ENCODE results near the gene FBXO41.

FBXO41 gene

GRCh38 chr2:73223821-73224220, 60.5 kb downstream of the FBXO41 start:
- no peak for DNase-seq (ENCODE audit: low read depth in 1 of 2, low spot score in 1 of 2)
- no peak for TF ChIP-seq JUND (IDR thresholded peaks at IDR 0.05; ENCODE audit: low read depth)
- in situ Hi-C loops (cut with HindIII; ENCODE audit: low pct_unique_long_range_greater_than_20kb, low sequenced_read_pairs) = no loop called here

DNA sequence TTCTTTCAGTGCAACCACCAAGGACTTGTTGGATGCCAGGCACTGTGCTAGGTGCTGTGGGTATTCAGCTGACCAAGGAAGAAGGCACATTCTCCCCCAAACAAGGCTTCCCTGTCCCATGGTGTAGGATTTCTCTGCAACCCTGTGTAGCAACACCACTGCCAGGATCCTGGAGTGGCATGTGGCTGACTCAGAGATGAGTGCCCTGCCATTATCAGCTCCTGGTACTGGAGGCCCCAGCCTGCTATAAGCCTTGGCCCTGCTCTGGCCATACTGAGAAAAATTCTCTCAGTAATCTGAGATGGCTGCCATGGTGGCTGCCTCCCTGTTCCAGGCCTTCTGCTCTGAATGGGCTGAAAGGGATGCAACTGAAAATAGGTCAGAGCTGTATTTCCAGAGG, 66.0 kb downstream of the FBXO41 start:
- DNase-seq (ENCODE audit: low read depth in 1 of 2, low spot score in 1 of 2) = no peak
- in situ Hi-C loops (cut with HindIII; ENCODE audit: low pct_unique_long_range_greater_than_20kb, low sequenced_read_pairs) = no loop called here
- TF ChIP-seq JUND (IDR thresholded peaks at IDR 0.05; ENCODE audit: low read depth) = no peak

DNA sequence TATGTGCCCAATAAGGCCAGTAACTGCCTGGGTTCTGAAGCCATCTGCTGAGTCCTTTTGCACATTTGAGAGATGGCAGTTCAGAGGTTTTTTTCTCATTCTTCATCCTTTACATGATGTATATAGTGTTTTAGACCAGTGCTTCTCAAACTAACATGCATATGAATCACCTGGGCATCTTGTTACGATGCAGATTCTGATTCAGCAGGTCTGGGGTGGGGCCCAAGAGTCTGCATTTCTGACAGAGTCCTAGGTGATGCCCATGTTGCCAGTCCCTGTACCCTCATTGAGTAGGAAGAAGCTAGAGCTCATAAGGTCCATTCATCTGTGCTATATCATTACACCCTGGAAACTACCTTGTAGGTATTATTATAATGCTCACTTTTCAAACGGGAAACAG, 66.5 kb downstream of the FBXO41 start:
- in situ Hi-C loops (cut with HindIII; ENCODE audit: low pct_unique_long_range_greater_than_20kb, low sequenced_read_pairs) = no loop called here
- no peak for DNase-seq (ENCODE audit: low read depth in 1 of 2, low spot score in 1 of 2)
- no peak for TF ChIP-seq JUND (IDR thresholded peaks at IDR 0.05; ENCODE audit: low read depth)

- DNase-seq (ENCODE audit: low read depth in 1 of 2, low spot score in 1 of 2) = no peak
- in situ Hi-C loops (cut with HindIII; ENCODE audit: low pct_unique_long_range_greater_than_20kb, low sequenced_read_pairs) = no loop called here
- TF ChIP-seq JUND (IDR thresholded peaks at IDR 0.05; ENCODE audit: low read depth) = no peak
These were observed 67.1 kb downstream of the FBXO41 start for GRCh38 chr2:73217160-73217559.

- no peak for DNase-seq (ENCODE audit: low read depth in 1 of 2, low spot score in 1 of 2)
- in situ Hi-C loops (cut with HindIII; ENCODE audit: low pct_unique_long_range_greater_than_20kb, low sequenced_read_pairs) = no loop called here
- no peak for TF ChIP-seq JUND (IDR thresholded peaks at IDR 0.05; ENCODE audit: low read depth)
These were observed 69.0 kb downstream of the FBXO41 start for GRCh38 chr2:73215254-73215653.

DNA sequence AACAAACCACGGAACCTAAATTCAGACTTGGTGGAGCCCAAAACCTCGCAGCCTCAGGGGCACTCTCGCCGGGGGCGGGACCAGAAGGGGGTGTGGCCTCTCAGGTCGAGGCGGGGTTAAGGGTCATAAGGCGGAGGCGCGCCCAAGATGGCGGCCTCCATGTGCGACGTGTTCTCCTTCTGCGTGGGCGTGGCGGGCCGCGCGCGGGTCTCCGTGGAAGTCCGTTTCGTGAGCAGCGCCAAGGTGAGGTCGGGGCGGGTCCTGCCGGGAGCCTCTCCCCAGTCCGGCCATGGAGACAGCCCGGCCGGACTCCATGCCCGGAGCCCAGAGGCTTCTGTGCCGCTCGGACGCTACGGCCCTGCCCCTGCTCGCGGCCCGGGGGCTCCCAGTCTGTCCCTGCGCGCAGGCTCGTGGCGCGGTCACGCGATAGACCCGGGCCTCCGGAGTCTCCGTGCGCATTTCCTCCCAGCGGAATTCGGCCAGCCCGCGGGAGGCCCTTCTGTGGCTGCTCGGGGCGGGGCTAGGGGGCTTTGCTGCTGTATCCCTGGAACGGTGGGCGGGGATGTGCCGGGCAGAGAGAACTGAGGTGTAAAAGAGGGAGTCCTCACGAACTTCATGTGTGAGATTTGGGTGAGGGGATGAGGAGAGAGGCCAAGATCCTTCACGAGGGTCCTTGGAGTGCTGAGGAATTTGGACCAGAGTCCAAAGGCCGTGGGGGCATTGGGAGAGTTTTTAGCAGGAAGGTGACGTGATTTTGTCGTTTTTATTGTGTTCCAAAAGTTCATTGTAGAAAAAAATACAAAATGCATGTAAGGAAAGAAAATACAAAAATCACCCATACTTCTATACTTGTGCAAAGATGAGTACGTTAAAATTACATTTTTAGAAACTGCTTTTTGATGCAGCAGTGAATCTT, 69.9 kb downstream of the FBXO41 start, which contains the start of gene SMYD5:
Gene SMYD5, plus strand, starts transcription at position 126 of the 916 bp plus-strand sequence. Its CDS starts 22 bp downstream, at position 148.
- TF ChIP-seq JUND (IDR thresholded peaks at IDR 0.05; ENCODE audit: low read depth) = no peak
- DNase-seq (ENCODE audit: low read depth in 1 of 2, low spot score in 1 of 2) = peak; percentile 43 to 82
- in situ Hi-C loops (cut with HindIII; ENCODE audit: low pct_unique_long_range_greater_than_20kb, low sequenced_read_pairs) = no loop called here

DNA sequence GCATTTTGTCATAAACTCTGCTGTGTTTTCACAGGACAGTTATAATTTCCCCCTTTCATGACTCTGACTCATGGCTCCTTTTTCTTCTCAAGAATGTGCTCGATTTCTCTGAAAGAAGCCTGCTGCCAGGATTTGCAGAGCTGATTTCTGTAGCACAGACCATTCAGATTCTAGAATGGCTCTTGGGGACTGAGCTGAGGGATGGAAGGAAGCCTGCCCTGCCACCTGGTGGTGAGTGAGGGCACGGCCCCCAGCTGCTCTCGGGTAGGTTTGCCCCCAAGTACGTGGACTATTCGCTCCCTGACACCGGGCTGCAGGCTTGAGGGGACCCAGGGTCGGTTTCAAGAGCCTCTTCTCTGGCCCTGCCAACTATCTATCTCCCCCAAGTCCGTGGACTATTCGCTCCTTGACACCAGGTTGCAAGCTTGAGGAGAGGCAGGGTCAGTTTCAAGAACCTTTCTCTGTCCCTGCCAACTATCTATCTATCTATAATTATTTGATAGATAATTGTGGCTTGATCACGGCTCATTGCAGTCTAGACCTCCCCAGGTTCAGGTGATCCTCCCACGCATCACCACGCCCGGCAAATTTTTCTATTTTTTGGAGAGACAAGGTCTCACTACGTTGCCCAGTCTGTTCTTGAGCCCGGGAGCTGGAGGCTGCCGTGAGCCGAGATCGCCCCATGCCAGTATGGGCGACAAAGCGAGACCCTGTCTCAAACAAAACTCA, 71.7 kb downstream of the FBXO41 start:
- peak; percentile 63 to 69 for DNase-seq (ENCODE audit: low read depth in 1 of 2, low spot score in 1 of 2)
- in situ Hi-C loops (cut with HindIII; ENCODE audit: low pct_unique_long_range_greater_than_20kb, low sequenced_read_pairs) = no loop called here
- TF ChIP-seq JUND (IDR thresholded peaks at IDR 0.05; ENCODE audit: low read depth) = no peak

DNA sequence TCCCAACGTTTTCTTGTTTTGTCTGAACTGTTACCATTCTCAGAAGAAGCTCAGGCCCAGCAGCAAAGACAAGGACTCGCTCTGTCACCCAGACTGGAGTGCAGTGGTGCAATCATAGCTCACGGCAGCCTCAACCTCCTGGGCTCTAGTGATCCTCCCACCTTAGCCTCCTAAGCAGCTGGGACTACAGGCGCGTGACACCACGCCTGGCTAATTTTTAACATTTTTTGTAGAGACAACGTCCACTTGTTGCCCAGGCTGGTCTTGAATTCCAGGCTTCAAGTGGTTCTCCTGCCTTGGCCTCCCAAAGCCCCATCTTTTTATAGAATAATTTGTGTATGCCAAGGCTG, 72.2 kb downstream of the FBXO41 start:
- in situ Hi-C loops (cut with HindIII; ENCODE audit: low pct_unique_long_range_greater_than_20kb, low sequenced_read_pairs) = no loop called here
- TF ChIP-seq JUND (IDR thresholded peaks at IDR 0.05; ENCODE audit: low read depth) = no peak
- DNase-seq (ENCODE audit: low read depth in 1 of 2, low spot score in 1 of 2) = no peak

- in situ Hi-C loops (cut with HindIII; ENCODE audit: low pct_unique_long_range_greater_than_20kb, low sequenced_read_pairs) = no loop called here
- no peak for TF ChIP-seq JUND (IDR thresholded peaks at IDR 0.05; ENCODE audit: low read depth)
- DNase-seq (ENCODE audit: low read depth in 1 of 2, low spot score in 1 of 2) = no peak
These were observed 73.6 kb downstream of the FBXO41 start for GRCh38 chr2:73210696-73211095.

GRCh38 chr2:73210019-73210418, 74.3 kb downstream of the FBXO41 start:
- in situ Hi-C loops (cut with HindIII; ENCODE audit: low pct_unique_long_range_greater_than_20kb, low sequenced_read_pairs) = no loop called here
- no peak for DNase-seq (ENCODE audit: low read depth in 1 of 2, low spot score in 1 of 2)
- no peak for TF ChIP-seq JUND (IDR thresholded peaks at IDR 0.05; ENCODE audit: low read depth)

- in situ Hi-C loops (cut with HindIII; ENCODE audit: low pct_unique_long_range_greater_than_20kb, low sequenced_read_pairs) = no loop called here
- no peak for TF ChIP-seq JUND (IDR thresholded peaks at IDR 0.05; ENCODE audit: low read depth)
These were observed 76.0 kb downstream of the FBXO41 start for GRCh38 chr2:73208258-73208657.

DNA sequence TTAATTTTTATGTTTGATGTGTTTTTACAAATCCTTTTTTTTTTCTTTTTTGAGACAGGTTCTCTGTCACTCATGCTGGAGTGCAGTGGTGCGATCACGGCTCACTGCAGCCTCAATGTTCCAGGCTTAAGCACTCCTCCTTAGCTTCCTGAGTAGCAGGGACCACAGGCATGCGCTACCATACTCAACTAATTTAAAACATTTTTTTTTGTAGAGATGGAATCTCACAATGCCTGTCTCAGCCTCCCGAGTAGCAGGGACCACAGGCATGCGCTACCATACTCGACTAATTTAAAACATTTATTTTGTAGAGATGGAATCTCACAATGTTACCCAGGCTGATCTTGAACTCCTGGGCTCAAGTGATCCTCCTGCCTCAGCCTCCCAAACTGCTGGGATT, 78.7 kb downstream of the FBXO41 start:
- TF ChIP-seq JUND (IDR thresholded peaks at IDR 0.05; ENCODE audit: low read depth) = no peak
- in situ Hi-C loops (cut with HindIII; ENCODE audit: low pct_unique_long_range_greater_than_20kb, low sequenced_read_pairs) = no loop called here
- no peak for DNase-seq (ENCODE audit: low read depth in 1 of 2, low spot score in 1 of 2)

More at GRCh38 chr2:73208258-73208657, 76.0 kb downstream of the FBXO41 start:
- DNase-seq (ENCODE audit: low read depth in 1 of 2, low spot score in 1 of 2) = no peak
